KMS-11 (cell line): ENCODE results near the gene VTN.

Experiments used
- H2AFZ ChIP-seq: fragments of 200-600 bp; sonication (generic); 2 replicates; pipeline ENCODE4 v1.6.1; 2016; ENCODE audit warnings: antibody characterized with exemption, mixed run types, low read depth
- H3K27ac ChIP-seq: fragments of 200-600 bp; sonication (generic); 2 replicates; pipeline ENCODE4 v1.6.1; 2016; ENCODE audit warnings: mild to moderate bottlenecking, mixed run types
- H3K27me3 ChIP-seq: fragments of 200-600 bp; sonication (generic); 2 replicates; pipeline ENCODE4 v1.6.1; 2017; ENCODE audit warnings: mild to moderate bottlenecking, low read depth, mixed run types, moderate library complexity; ENCODE audit not compliant: insufficient read depth
- H3K36me3 ChIP-seq: fragments of 200-600 bp; sonication (generic); 2 replicates; pipeline ENCODE4 v1.6.1; 2017; ENCODE audit warnings: mild to moderate bottlenecking, mixed run types; ENCODE audit not compliant: insufficient read depth
- H3K4me1 ChIP-seq: fragments of 200-600 bp; sonication (generic); 2 replicates; pipeline ENCODE4 v1.6.1; 2016; ENCODE audit warnings: mild to moderate bottlenecking, low read depth, mixed run types; ENCODE audit not compliant: poor library complexity, severe bottlenecking
- H3K4me2 ChIP-seq: fragments of 200-600 bp; sonication (generic); 2 replicates; pipeline ENCODE4 v1.7.0; 2016; ENCODE audit warnings: mild to moderate bottlenecking, mixed run types
- H3K4me3 ChIP-seq: fragments of 200-600 bp; sonication (generic); IDR thresholded peaks from 2 replicates; pipeline ENCODE4 v1.6.1; 2017; ENCODE audit warnings: low read depth, low read length, mixed read lengths; ENCODE audit not compliant: insufficient read depth
- H3K79me2 ChIP-seq: fragments of 200-600 bp; sonication (generic); 2 replicates; pipeline ENCODE4 v1.6.1; 2016; ENCODE audit warnings: low read depth, mixed run types; ENCODE audit not compliant: insufficient read depth
- H3K9ac ChIP-seq: fragments of 200-600 bp; sonication (generic); 2 replicates; pipeline ENCODE4 v1.6.1; 2016; ENCODE audit warnings: mild to moderate bottlenecking, mixed run types
- H4K20me1 ChIP-seq: fragments of 200-600 bp; sonication (generic); 2 replicates; pipeline ENCODE4 v1.6.1; 2016; ENCODE audit warnings: mild to moderate bottlenecking, mixed run types; ENCODE audit not compliant: insufficient read depth
- CTCF ChIP-seq: fragments of 200-600 bp; sonication (generic); conservative IDR thresholded peaks from 2 replicates; pipeline ENCODE4 v1.6.1; 2017; ENCODE audit warnings: low read depth, mild to moderate bottlenecking, antibody characterized with exemption, low read length, moderate library complexity, mixed read lengths

VTN gene

GRCh38 chr17:28364665-28365363, 5.3 kb downstream of the VTN start, which contains the start of gene SEBOX:
Gene SEBOX (minus strand): TSS chr17:28365199. CDS start chr17:28365151, 48 bp downstream.
- Histone ChIP-seq H3K79me2 (no peaks in the 10 kb centered on the region), H3K4me2 (no peak within 1 kb of the TSS), H3K27ac (no peak within 1 kb of the TSS), H2AFZ (no peak within 1 kb of the TSS), H3K36me3 (no peaks in the 10 kb centered on the region), H4K20me1 (no peaks in the 10 kb centered on the region), H3K4me1 (no peaks in the 10 kb centered on the region), H3K4me3 (no peak within 1 kb of the TSS), H3K9ac (no peak within 1 kb of the TSS), H3K27me3 (no peaks in the 10 kb centered on the region)
- no peak for TF ChIP-seq CTCF

GRCh38 chr17:28363776-28364650, 6.1 kb downstream of the VTN start:
- H3K9ac ChIP-seq, result no peak overlapping the region
- H3K4me2 ChIP-seq, result no peak overlapping the region
- H4K20me1 ChIP-seq, result no peaks in the 10 kb centered on the region
- no peak overlapping the region for H2AFZ ChIP-seq
- H3K27ac ChIP-seq, result no peak overlapping the region
- TF ChIP-seq CTCF, result no peak
- no peaks in the 10 kb centered on the region for H3K79me2 ChIP-seq
- no peaks in the 10 kb centered on the region for H3K4me1 ChIP-seq
- H3K36me3 ChIP-seq, result no peaks in the 10 kb centered on the region
- H3K27me3 ChIP-seq, result no peaks in the 10 kb centered on the region
- no peak overlapping the region for H3K4me3 ChIP-seq

DNA sequence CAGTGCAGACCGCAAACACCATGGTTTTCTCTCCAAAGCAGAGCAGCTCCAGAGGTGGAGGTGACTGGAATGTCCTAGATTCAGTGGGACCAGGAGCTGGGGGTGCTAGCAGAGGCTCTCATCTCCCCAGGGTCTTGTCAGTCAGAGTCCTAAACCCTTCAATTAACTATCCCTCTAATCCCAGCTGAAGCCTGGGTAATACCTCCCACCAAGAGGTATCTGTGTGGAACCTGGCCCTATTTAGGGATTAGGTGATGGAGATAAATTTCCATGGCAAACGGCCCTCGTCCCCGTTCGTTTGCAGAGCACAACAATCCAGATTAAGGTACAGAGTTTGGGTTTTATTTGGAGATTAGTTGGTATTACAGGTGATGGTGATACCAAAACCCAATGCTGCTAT, 6.9 kb downstream of the VTN start:
- Histone ChIP-seq H3K36me3 (no peaks in the 10 kb centered on the region), H2AFZ (no peak overlapping the region)
- TF ChIP-seq CTCF, result no peak

GRCh38 chr17:28357901-28358197, 12.3 kb downstream of the VTN start:
- Histone ChIP-seq H4K20me1 (no peaks in the 10 kb centered on the region), H3K36me3 (peaks cover 9% of the 10 kb centered on the region; the same call in 1 of the 2 replicates), H3K27me3 (no peaks in the 10 kb centered on the region), H3K4me3 (no peak overlapping the region), H3K9ac (peak overlapping the region; percentile 91), H3K79me2 (peaks cover 29% of the 10 kb centered on the region), H3K4me1 (peaks cover 21% of the 10 kb centered on the region), H3K27ac (peak overlapping the region; percentile 6; the same call in 1 of the 2 replicates), H2AFZ (peak overlapping the region; percentile 77), H3K4me2 (peak overlapping the region; percentile 97)
- no peak for TF ChIP-seq CTCF

More for the DNA sequence above, 6.9 kb downstream of the VTN start:
- Histone ChIP-seq H3K27me3 (no peaks in the 10 kb centered on the region), H3K4me2 (no peak overlapping the region), H4K20me1 (no peaks in the 10 kb centered on the region), H3K4me1 (peaks cover 8% of the 10 kb centered on the region), H3K9ac (no peak overlapping the region), H3K4me3 (no peak overlapping the region), H3K79me2 (peaks cover 8% of the 10 kb centered on the region), H3K27ac (no peak overlapping the region)
